ENCODE measurements around the gene APLP2. TPM values are rescaled to one million over a fixed set of nuclear protein-coding genes. Genes with fewer than 3 reads are reported as not detected.

APLP2 gene
- total RNA-seq, 1 donor from 2014 or later, result 815 TPM

DNA sequence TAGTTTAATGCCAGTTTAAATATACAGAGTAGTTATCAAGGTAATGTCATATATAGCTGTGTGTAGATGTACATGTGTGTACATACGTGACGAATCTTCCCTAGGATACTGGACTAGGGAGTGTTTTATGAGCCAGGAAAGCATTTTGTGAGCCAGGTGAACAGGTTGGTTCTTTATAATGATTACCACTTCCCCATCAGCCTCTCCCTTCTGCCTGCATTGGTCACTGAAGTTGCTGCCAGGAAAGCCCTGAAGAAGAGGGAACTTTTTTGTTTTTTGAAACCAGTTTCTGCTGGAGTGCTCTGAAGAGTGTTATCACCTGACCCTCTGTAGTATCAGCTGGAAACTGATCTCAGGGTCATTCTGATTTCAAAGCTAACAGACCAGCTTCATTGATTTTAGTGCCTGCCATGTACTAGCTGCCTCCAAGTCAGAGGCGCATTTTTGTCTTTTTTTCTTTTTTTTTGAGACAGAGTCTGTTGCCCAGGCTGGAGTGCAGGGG lies 75.7 kb downstream of the APLP2 start:
- DNase-seq (ENCODE audit: low spot score), result no peak
- Mint-ChIP-seq H3K27ac (ENCODE audit: unreplicated experiment) (peak overlapping the region; percentile 62), H3K36me3 (ENCODE audit: low read depth, unreplicated experiment) (peaks cover 25% of the 10 kb centered on the region), H3K9me3 (ENCODE audit: unreplicated experiment) (no peaks in the 10 kb centered on the region), H3K4me3 (ENCODE audit: unreplicated experiment) (no peak overlapping the region), H3K27me3 (ENCODE audit: unreplicated experiment) (peaks cover 3% of the 10 kb centered on the region), H3K4me1 (ENCODE audit: unreplicated experiment) (peaks cover 13% of the 10 kb centered on the region)
- TF ChIP-seq CTCF (IDR thresholded peaks at IDR 0.05; ENCODE audit: unreplicated experiment), result no peak

GRCh38 chr11:130145975-130146776 lies 76.5 kb downstream of the APLP2 start:
- Mint-ChIP-seq H3K36me3 (ENCODE audit: low read depth, unreplicated experiment) (peaks cover 25% of the 10 kb centered on the region), H3K27me3 (ENCODE audit: unreplicated experiment) (peaks cover 3% of the 10 kb centered on the region), H3K4me1 (ENCODE audit: unreplicated experiment) (peaks cover 13% of the 10 kb centered on the region), H3K9me3 (ENCODE audit: unreplicated experiment) (no peaks in the 10 kb centered on the region), H3K4me3 (ENCODE audit: unreplicated experiment) (no peak overlapping the region), H3K27ac (ENCODE audit: unreplicated experiment) (peak overlapping the region; percentile 58)
- TF ChIP-seq CTCF (IDR thresholded peaks at IDR 0.05; ENCODE audit: unreplicated experiment), result no peak
- peak; percentile 34 for DNase-seq (ENCODE audit: low spot score)

DNA sequence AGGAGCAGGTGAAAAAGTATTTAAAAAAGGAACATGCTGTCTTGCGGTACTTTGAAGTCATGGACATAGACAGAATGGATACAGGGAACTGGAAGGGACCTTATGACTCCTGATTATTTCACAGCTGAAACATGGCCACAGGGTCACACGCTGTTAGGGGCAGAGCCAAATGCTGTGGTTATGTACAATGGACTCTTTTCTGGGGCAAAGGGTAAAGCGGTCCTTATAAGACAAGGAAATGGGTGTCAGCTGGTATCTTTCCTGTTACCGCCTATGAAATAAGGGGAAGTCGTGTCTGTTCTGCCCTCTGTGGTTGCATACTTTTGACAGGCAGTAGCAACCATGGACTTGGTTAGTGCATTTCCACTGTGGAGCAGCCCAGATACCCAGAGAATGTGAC lies 77.1 kb downstream of the APLP2 start:
- peaks cover 13% of the 10 kb centered on the region for H3K4me1 Mint-ChIP-seq (ENCODE audit: unreplicated experiment)
- TF ChIP-seq CTCF (IDR thresholded peaks at IDR 0.05; ENCODE audit: unreplicated experiment), result no peak
- H3K27me3 Mint-ChIP-seq (ENCODE audit: unreplicated experiment), result peaks cover 3% of the 10 kb centered on the region
- no peaks in the 10 kb centered on the region for H3K9me3 Mint-ChIP-seq (ENCODE audit: unreplicated experiment)
- peak overlapping the region; percentile 58 for H3K27ac Mint-ChIP-seq (ENCODE audit: unreplicated experiment)
- H3K36me3 Mint-ChIP-seq (ENCODE audit: low read depth, unreplicated experiment), result peaks cover 25% of the 10 kb centered on the region
- no peak overlapping the region for H3K4me3 Mint-ChIP-seq (ENCODE audit: unreplicated experiment)
- no peak for DNase-seq (ENCODE audit: low spot score)

- peaks cover 18% of the 10 kb centered on the region for H3K36me3 Mint-ChIP-seq (ENCODE audit: low read depth, unreplicated experiment)
- H3K27me3 Mint-ChIP-seq (ENCODE audit: unreplicated experiment), result peaks cover 3% of the 10 kb centered on the region
- H3K4me3 Mint-ChIP-seq (ENCODE audit: unreplicated experiment), result no peak overlapping the region
- H3K4me1 Mint-ChIP-seq (ENCODE audit: unreplicated experiment), result peaks cover 10% of the 10 kb centered on the region
- no peak for DNase-seq (ENCODE audit: low spot score)
- H3K27ac Mint-ChIP-seq (ENCODE audit: unreplicated experiment), result no peak overlapping the region
- H3K9me3 Mint-ChIP-seq (ENCODE audit: unreplicated experiment), result no peaks in the 10 kb centered on the region
- TF ChIP-seq CTCF (IDR thresholded peaks at IDR 0.05; ENCODE audit: unreplicated experiment), result no peak
These were observed 79.2 kb downstream of the APLP2 start for GRCh38 chr11:130148796-130149326.

DNA sequence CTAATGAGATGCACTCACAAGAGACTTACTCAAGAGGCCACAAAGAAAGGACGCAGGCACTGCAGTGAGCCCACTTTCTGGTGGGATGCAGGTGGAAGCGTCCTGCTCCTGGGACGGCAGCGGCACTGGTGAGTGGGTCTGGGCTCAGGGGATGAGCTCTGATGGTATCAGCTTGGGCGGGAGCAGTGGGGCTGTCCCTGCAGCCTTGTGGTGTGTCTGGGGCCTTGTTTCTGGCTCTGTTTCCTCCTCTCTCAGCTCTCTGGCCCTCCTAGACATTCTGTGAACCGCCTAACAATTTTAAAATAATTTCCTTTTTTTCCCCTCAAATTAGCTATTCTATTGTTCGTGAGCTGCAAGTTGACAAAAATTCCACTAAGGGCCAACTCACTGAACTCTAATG lies 81.1 kb downstream of the APLP2 start:
- no peak for TF ChIP-seq CTCF (IDR thresholded peaks at IDR 0.05; ENCODE audit: unreplicated experiment)
- no peak overlapping the region for H3K27ac Mint-ChIP-seq (ENCODE audit: unreplicated experiment)
- DNase-seq (ENCODE audit: low spot score), result no peak
- peaks cover 7% of the 10 kb centered on the region for H3K36me3 Mint-ChIP-seq (ENCODE audit: low read depth, unreplicated experiment)
- peaks cover 10% of the 10 kb centered on the region for H3K4me1 Mint-ChIP-seq (ENCODE audit: unreplicated experiment)
- no peak overlapping the region for H3K4me3 Mint-ChIP-seq (ENCODE audit: unreplicated experiment)
- no peaks in the 10 kb centered on the region for H3K9me3 Mint-ChIP-seq (ENCODE audit: unreplicated experiment)
- H3K27me3 Mint-ChIP-seq (ENCODE audit: unreplicated experiment), result peaks cover 3% of the 10 kb centered on the region

All from endothelial cell (in vitro differentiated cells).